Measurements from ENCODE around the gene NEAT1.

- TF ChIP-seq CTCF (IDR thresholded peaks at IDR 0.05; ENCODE audit: control extremely low read depth in 1 of 3, insufficient read depth in 1 of 3, low read depth in 1 of 3, low read length in 3 of 3) (no peak), SUZ12 (IDR thresholded peaks at IDR 0.05; ENCODE audit: low read length) (no peak), POLR2AphosphoS5 (IDR thresholded peaks at IDR 0.05; ENCODE audit: low read depth, low read length) (no peak), E2F6 (IDR thresholded peaks at IDR 0.05) (no peak), EP300 (IDR thresholded peaks at IDR 0.05; ENCODE audit: borderline replicate concordance in 1 of 2, low read depth in 2 of 2, low read length in 2 of 2) (no peak), RXRA (IDR thresholded peaks at IDR 0.05; ENCODE audit: insufficient read depth, low read depth, low read length) (no peak), EZH2 (IDR thresholded peaks at IDR 0.05; ENCODE audit: low read depth, low read length, severe bottlenecking) (no peak), MAX (IDR thresholded peaks at IDR 0.05) (no peak), RAD21 (IDR thresholded peaks at IDR 0.05 in 1 of 2, conservative IDR thresholded peaks at IDR 0.05 in 1 of 2; ENCODE audit: low read depth in 2 of 2, low read length in 2 of 2) (no peak), KDM5A (IDR thresholded peaks at IDR 0.05; ENCODE audit: low read length) (no peak), TAF1 (IDR thresholded peaks at IDR 0.05; ENCODE audit: low read depth, low read length) (no peak), CREB1 (IDR thresholded peaks at IDR 0.05) (no peak)
These were observed 47.9 kb downstream of the NEAT1 start for GRCh38 chr11:65470433-65471049.

All from H1 (cell line).